Kidney epithelial cell (primary cell): ENCODE data around the gene NOP10. TPM values are rescaled to one million over a fixed set of nuclear protein-coding genes. Genes with fewer than 3 reads are reported as not detected.
A peak's percentile ranks its signal among the peaks of the same experiment; 100 is the strongest.

ENCODE experiments used
- DNase-seq: peaks from one replicate; pipeline ENCODE4 v3.0.0-alpha.2; 2010; ENCODE audit warnings: low read depth
- H3K27me3 ChIP-seq: 2 replicates; pipeline ENCODE4 v1.6.0; 2011; ENCODE audit warnings: low read length; ENCODE audit not compliant: control insufficient read depth, insufficient read depth
- H3K36me3 ChIP-seq: 2 replicates; pipeline ENCODE4 v1.5.1; 2011; ENCODE audit warnings: low read length; ENCODE audit not compliant: control insufficient read depth, insufficient read depth
- H3K4me3 ChIP-seq: 2 replicates; pipeline ENCODE4 v1.5.1; 2011; ENCODE audit warnings: low read depth, mild to moderate bottlenecking, control low read depth, low read length
- CTCF ChIP-seq: IDR thresholded peaks from 2 replicates; pipeline ENCODE4 v1.5.1; 2011; ENCODE audit warnings: mild to moderate bottlenecking, moderate library complexity, low read length, control low read depth, inconsistent platforms; ENCODE audit not compliant: insufficient read depth, poor library complexity, severe bottlenecking
- total RNA-seq: library from RNA; depleted of rRNA; stranded (reverse); fragments of >200 nt; gene quantifications from 2 replicates; pipeline ENCODE4 v1.2.3, GENCODE V29; 2015

Gene NOP10
- total RNA-seq, 1 donor from 2014 or later = 355 TPM

- peaks cover 1% of the 10 kb centered on the region for H3K36me3 ChIP-seq
- no peak for TF ChIP-seq CTCF
- no peak for DNase-seq
- H3K4me3 ChIP-seq = peak overlapping the region; percentile 62
- no peaks in the 10 kb centered on the region for H3K27me3 ChIP-seq
These were observed 22.9 kb upstream of the NOP10 start for GRCh38 chr15:34365836-34366235.

- no peak for TF ChIP-seq CTCF
- no peak for DNase-seq
- peaks cover 1% of the 10 kb centered on the region for H3K36me3 ChIP-seq
- no peaks in the 10 kb centered on the region for H3K27me3 ChIP-seq
- H3K4me3 ChIP-seq = no peak overlapping the region
These were observed 22.3 kb upstream of the NOP10 start for GRCh38 chr15:34365091-34365825.

GRCh38 chr15:34364041-34364440 is 21.1 kb upstream of the NOP10 start:
- no peak overlapping the region for H3K4me3 ChIP-seq
- no peak for TF ChIP-seq CTCF
- no peaks in the 10 kb centered on the region for H3K27me3 ChIP-seq
- H3K36me3 ChIP-seq = peaks cover 1% of the 10 kb centered on the region
- no peak for DNase-seq

GRCh38 chr15:34362047-34362773 is 19.3 kb upstream of the NOP10 start:
- Histone ChIP-seq H3K4me3 (no peak overlapping the region), H3K36me3 (peaks cover 1% of the 10 kb centered on the region), H3K27me3 (no peaks in the 10 kb centered on the region)
- DNase-seq = no peak
- no peak for TF ChIP-seq CTCF

- Histone ChIP-seq H3K27me3 (no peaks in the 10 kb centered on the region), H3K4me3 (no peak overlapping the region), H3K36me3 (peaks cover 1% of the 10 kb centered on the region)
- no peak for TF ChIP-seq CTCF
- DNase-seq = no peak
These were observed 18.3 kb upstream of the NOP10 start for GRCh38 chr15:34361278-34361677.

- Histone ChIP-seq H3K36me3 (peaks cover 1% of the 10 kb centered on the region), H3K4me3 (no peak overlapping the region), H3K27me3 (no peaks in the 10 kb centered on the region)
- TF ChIP-seq CTCF = no peak
- no peak for DNase-seq
These were observed 17.4 kb upstream of the NOP10 start for GRCh38 chr15:34360298-34360697.
